GM10266 (cell line): ENCODE data around the gene DSCAM.
"Not testable (repeated sequence)": the region's sequence is repeated elsewhere in the genome, so short reads cannot be mapped to it uniquely, and the experiment has no call there.

ENCODE experiments used
- DNase-seq: peaks from one replicate; pipeline ENCODE4 v3.0.0; 2012; ENCODE audit errors: extremely low spot score
- TF ChIP-seq, protein P1 (sequence below): IDR thresholded peaks from 2 replicates; pipeline ENCODE4 v1.5.1; 2012; ENCODE audit warnings: mild to moderate bottlenecking, low read depth; ENCODE audit not compliant: control insufficient read depth, insufficient read depth; ENCODE audit errors: missing control alignments

DSCAM gene

GRCh38 chr21:40191196-40191595, 655.8 kb downstream of the DSCAM start:
- DNase-seq, result no peak
- TF ChIP-seq, protein P1, sequence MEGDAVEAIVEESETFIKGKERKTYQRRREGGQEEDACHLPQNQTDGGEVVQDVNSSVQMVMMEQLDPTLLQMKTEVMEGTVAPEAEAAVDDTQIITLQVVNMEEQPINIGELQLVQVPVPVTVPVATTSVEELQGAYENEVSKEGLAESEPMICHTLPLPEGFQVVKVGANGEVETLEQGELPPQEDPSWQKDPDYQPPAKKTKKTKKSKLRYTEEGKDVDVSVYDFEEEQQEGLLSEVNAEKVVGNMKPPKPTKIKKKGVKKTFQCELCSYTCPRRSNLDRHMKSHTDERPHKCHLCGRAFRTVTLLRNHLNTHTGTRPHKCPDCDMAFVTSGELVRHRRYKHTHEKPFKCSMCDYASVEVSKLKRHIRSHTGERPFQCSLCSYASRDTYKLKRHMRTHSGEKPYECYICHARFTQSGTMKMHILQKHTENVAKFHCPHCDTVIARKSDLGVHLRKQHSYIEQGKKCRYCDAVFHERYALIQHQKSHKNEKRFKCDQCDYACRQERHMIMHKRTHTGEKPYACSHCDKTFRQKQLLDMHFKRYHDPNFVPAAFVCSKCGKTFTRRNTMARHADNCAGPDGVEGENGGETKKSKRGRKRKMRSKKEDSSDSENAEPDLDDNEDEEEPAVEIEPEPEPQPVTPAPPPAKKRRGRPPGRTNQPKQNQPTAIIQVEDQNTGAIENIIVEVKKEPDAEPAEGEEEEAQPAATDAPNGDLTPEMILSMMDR, result no peak

GRCh38 chr21:40187946-40188654, 658.9 kb downstream of the DSCAM start:
- DNase-seq, result no peak
- TF ChIP-seq, protein P1, result no peak

GRCh38 chr21:40187244-40187643, 659.7 kb downstream of the DSCAM start:
- TF ChIP-seq, protein P1, result no peak

GRCh38 chr21:40186045-40186444, 660.9 kb downstream of the DSCAM start:
- TF ChIP-seq, protein P1, result no peak
- no peak for DNase-seq

More at GRCh38 chr21:40187244-40187643, 659.7 kb downstream of the DSCAM start:
- DNase-seq, result no peak

DNA sequence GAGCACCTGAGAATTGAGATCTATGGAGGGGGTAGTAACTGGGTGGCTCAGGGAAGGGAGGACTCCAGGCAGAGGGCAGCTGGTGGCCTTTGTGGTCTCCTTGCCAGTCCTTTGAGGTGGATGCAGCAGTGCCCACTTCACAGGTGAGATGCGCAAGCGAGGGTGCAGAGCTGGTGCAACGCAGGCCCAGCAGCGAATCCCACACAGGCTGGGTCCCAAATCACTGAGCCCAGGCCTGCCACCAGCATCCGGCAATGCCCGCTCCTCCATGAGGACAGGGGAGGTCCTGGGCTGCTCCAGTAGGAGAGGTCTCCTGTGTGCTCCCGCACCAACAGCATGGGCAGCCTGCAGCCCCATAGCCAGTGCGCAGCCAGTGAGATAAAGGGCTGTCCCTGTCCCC, 661.8 kb downstream of the DSCAM start:
- TF ChIP-seq, protein P1, result no peak
- no peak for DNase-seq

DNA sequence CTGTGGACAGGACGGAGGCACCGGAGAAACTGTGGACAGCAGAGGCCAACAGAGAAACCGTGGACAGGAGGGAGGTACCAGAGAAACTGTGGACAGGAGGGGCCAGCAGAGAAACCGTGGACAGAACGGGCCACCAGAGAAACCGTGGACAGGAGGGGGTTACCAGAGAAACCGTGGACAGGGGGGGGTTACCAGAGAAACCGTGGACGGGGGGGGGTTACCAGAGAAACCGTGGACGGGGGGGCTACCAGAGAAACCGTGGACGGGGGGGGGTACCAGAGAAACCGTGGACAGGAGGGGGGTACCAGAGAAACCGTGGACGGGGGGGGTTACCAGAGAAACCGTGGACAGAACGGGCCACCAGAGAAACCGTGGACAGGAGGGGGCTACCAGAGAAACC, 664.5 kb downstream of the DSCAM start:
- DNase-seq, result not testable (repeated sequence)

DNA sequence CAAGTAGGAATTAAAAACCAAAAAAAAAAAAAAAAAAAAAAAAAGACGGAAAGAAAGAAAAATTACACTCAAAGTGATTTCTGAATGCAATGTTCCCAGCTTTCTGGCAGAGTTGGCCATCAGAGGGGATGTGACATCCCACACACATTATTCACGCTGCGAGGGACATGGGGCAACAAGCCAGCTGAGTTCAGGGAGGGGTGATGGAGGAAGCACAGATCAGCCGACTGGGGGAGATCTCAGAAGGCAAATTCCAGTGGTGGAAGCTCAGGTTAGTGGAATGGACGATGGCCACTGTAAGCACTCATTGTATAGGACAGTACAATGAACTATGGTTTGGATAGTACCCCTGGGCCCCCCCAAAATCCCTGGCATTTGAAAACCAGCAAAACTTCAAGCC, 667.8 kb downstream of the DSCAM start:
- no peak for DNase-seq

More for the DNA sequence above, 667.8 kb downstream of the DSCAM start:
- TF ChIP-seq, protein P1, result no peak
